ENCODE data around the gene PLA2G4D.

GRCh38 chr15:42087460-42087859 is 6.9 kb downstream of the PLA2G4D start:
- TF ChIP-seq CTCF (IDR thresholded peaks at IDR 0.05; ENCODE audit: low read depth, low read length) (no peak), POLR2A (IDR thresholded peaks at IDR 0.05; ENCODE audit: extremely low read depth, insufficient read length) (no peak), MYC (IDR thresholded peaks at IDR 0.05; ENCODE audit: low read depth, low read length) (no peak)
